IPS-18c (cell line): ENCODE results near the gene GPHN.
"Not testable (repeated sequence)": the region's sequence is repeated elsewhere in the genome, so short reads cannot be mapped to it uniquely, and the experiment has no call there.

Source experiments
- H3K4me3 ChIP-seq: 2 replicates; pipeline ENCODE4 v1.7.0; 2013; ENCODE audit warnings: low read depth, mild to moderate bottlenecking, low read length, moderate library complexity; ENCODE audit not compliant: insufficient read depth
- H3K9me3 ChIP-seq: one replicate; pipeline ENCODE4 v1.6.1; 2013; ENCODE audit warnings: mild to moderate bottlenecking, low read length, moderate library complexity; ENCODE audit not compliant: control insufficient read depth, insufficient read depth

GPHN gene

GRCh38 chr14:66545191-66545590, 37.2 kb downstream of the GPHN start:
- H3K9me3 ChIP-seq, H3K4me3 ChIP-seq: not testable (repeated sequence)

- not testable (repeated sequence) for H3K4me3 ChIP-seq, H3K9me3 ChIP-seq
These were observed 37.8 kb downstream of the GPHN start for GRCh38 chr14:66545751-66546150.

GRCh38 chr14:66563731-66564130, 55.8 kb downstream of the GPHN start:
- H3K4me3 ChIP-seq: no peak overlapping the region

GRCh38 chr14:66568220-66568619, 60.3 kb downstream of the GPHN start:
- Histone ChIP-seq H3K4me3 (no peak overlapping the region), H3K9me3 (no peaks in the 10 kb centered on the region)

More at GRCh38 chr14:66563731-66564130, 55.8 kb downstream of the GPHN start:
- H3K9me3 ChIP-seq: no peaks in the 10 kb centered on the region

DNA sequence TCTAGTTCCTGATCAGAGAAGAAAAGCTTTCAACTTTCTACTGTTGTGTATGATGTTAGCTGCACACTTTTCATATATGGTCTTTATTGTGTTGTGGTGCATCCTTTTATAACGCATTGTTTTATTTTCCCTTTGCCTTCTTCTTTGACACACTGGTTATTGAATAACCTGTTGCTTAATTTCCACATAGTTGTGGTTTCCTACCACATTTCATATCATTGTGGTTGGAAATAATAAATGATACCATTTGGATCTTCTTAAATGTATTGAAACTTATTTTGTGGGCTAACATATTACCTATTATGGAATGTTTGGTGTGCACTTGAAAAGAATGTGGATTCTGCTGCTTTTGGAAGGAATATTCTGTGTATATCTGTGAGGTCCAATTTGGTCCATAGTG, 64.9 kb downstream of the GPHN start:
- Histone ChIP-seq H3K9me3 (peaks cover 2% of the 10 kb centered on the region), H3K4me3 (no peak overlapping the region)

GRCh38 chr14:66575014-66575413, 67.1 kb downstream of the GPHN start:
- peaks cover 2% of the 10 kb centered on the region for H3K9me3 ChIP-seq
- no peak overlapping the region for H3K4me3 ChIP-seq

- Histone ChIP-seq H3K4me3 (no peak overlapping the region), H3K9me3 (peaks cover 2% of the 10 kb centered on the region)
These were observed 68.0 kb downstream of the GPHN start for GRCh38 chr14:66575939-66576338.

- H3K4me3 ChIP-seq, H3K9me3 ChIP-seq: not testable (repeated sequence)
These were observed 79.8 kb downstream of the GPHN start for GRCh38 chr14:66587753-66588152.

- no peaks in the 10 kb centered on the region for H3K9me3 ChIP-seq
- no peak overlapping the region for H3K4me3 ChIP-seq
These were observed 87.4 kb downstream of the GPHN start for GRCh38 chr14:66595394-66595793.

DNA sequence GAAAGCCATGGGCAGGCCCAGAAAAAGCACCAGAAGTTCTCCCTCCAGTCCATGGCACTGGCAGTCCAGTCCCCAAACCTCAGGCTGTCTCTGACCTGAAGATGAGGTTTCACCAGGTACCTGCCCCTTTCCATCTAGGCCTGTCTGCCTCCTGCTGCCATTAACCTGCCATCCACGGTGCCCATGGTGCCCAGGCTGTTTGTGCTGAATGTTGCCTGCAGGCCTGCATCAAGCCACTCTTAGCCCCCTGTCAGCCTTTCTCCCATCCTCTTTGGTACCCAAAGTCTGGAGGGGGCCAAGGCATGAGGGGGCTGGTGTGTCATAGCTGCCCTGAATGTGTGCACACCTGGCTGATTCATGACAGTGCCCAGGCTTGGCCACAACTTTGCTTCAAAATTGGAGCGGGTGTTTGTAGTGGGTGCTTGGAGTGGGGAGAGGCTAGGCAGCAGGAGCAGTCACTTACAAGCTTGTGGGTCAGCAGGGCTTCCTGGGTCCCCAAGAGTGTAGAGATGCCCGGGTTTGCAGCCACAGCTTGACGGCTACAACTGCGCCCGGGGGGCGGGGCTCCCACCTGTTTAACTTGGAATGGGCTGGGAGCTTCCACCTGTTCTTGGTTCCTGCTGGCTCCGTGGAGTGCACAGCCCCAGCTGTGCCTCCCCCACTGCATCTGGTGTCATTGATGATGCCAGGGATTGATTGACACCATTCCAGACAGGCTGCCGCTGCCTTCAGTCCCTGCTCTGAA, 88.5 kb downstream of the GPHN start:
- Histone ChIP-seq H3K9me3 (no peaks in the 10 kb centered on the region), H3K4me3 (no peak overlapping the region; the same call in 1 of the 2 replicates)

- Histone ChIP-seq H3K9me3 (no peaks in the 10 kb centered on the region), H3K4me3 (no peak overlapping the region)
These were observed 92.5 kb downstream of the GPHN start for GRCh38 chr14:66600416-66600815.

- Histone ChIP-seq H3K9me3 (no peaks in the 10 kb centered on the region), H3K4me3 (no peak overlapping the region)
These were observed 94.1 kb downstream of the GPHN start for GRCh38 chr14:66601932-66602578.

GRCh38 chr14:66603945-66604344, 96.0 kb downstream of the GPHN start:
- Histone ChIP-seq H3K9me3 (no peaks in the 10 kb centered on the region), H3K4me3 (no peak overlapping the region)

GRCh38 chr14:66606826-66607225, 98.9 kb downstream of the GPHN start:
- no peak overlapping the region for H3K4me3 ChIP-seq

DNA sequence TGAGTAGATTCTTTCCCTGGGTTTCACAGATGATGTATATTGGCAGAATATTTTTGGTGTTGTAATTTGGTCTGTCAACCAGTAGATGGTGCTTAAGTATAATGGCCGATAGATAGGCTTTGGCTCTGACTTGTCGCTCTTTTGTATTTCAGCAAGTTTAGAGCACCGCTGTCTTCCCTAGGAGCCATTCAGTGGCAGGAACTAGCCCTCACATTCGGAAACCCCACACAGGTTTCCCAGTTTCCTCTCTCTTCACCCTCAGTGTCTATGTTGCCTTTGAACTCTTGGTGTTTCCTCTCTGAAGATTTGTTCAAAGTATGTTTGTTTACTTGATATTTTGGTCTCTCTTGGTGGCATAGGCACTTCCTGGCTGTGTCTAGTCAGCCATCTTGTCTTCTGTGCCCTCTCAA, 102.2 kb downstream of the GPHN start:
- no peak overlapping the region for H3K4me3 ChIP-seq
- H3K9me3 ChIP-seq: no peaks in the 10 kb centered on the region

More at GRCh38 chr14:66606826-66607225, 98.9 kb downstream of the GPHN start:
- no peaks in the 10 kb centered on the region for H3K9me3 ChIP-seq

- H3K4me3 ChIP-seq: no peak overlapping the region
These were observed 105.4 kb downstream of the GPHN start for GRCh38 chr14:66613344-66613743.

DNA sequence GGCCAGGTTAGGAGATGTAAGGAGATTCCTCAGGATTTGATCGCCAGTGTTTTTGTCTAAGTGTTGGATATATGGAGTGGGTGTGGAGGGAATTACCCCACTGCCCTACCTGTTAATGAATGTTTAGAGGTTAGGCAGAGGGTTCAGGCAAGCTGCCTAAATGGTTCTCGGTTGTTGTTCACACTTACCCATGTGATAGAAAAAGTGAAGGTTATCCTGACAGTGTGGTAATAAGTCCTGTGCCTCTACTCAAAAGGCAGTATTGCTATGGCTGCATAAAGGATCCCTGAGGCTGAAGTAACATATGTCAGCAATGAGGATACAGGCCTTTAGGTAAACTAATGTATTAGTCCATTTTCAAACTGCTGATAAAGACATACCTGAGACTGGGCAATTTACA, 112.0 kb downstream of the GPHN start:
- Histone ChIP-seq H3K4me3 (no peak overlapping the region), H3K9me3 (peaks cover 15% of the 10 kb centered on the region)

More at GRCh38 chr14:66613344-66613743, 105.4 kb downstream of the GPHN start:
- peaks cover 9% of the 10 kb centered on the region for H3K9me3 ChIP-seq

DNA sequence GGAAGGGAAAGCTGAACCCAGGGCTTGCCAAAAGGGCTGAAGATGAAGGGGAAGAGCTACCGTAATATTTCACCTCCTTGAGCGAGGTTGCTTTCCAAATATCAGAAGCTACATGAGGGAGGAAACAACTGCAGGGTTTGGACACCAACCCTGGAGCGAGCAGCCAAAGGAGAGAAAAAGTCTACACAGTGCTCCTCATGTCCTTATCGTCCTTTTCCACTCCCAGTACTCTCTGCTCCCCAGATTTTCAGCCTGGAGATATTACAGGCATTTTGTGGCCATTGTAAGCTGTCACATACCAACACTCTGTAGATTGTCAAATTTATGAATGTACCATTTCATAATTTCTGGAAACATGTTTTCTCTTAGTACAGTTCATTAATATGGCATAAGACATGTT, 115.9 kb downstream of the GPHN start:
- Histone ChIP-seq H3K9me3 (peaks cover 6% of the 10 kb centered on the region), H3K4me3 (no peak overlapping the region)
